NCI-H345 (cell line): ENCODE data around the gene GRAMD1A.

Experiments used
- DNase-seq: peaks from one replicate; lab custom pipeline; 2025; lab: John Stamatoyannopoulos, UW

GRAMD1A gene

GRCh38 chr19:35055715-35056179, 55.6 kb downstream of the GRAMD1A start:
- DNase-seq: peak; percentile 76

GRCh38 chr19:35056513-35057063, 56.5 kb downstream of the GRAMD1A start:
- DNase-seq: no peak

- DNase-seq: no peak
These were observed 58.2 kb downstream of the GRAMD1A start for GRCh38 chr19:35058370-35058769.

GRCh38 chr19:35059006-35059798, 59.1 kb downstream of the GRAMD1A start:
- DNase-seq: no peak

- DNase-seq: no peak
These were observed 59.6 kb downstream of the GRAMD1A start for GRCh38 chr19:35059799-35060091.

- DNase-seq: no peak
These were observed 60.2 kb downstream of the GRAMD1A start for GRCh38 chr19:35060160-35060855.

GRCh38 chr19:35061583-35062373, 61.7 kb downstream of the GRAMD1A start:
- DNase-seq: no peak

- DNase-seq: no peak
These were observed 62.8 kb downstream of the GRAMD1A start for GRCh38 chr19:35062942-35063341.

GRCh38 chr19:35063940-35064818, 64.1 kb downstream of the GRAMD1A start:
- DNase-seq: no peak

GRCh38 chr19:35065574-35065973, 65.5 kb downstream of the GRAMD1A start:
- no peak for DNase-seq

GRCh38 chr19:35066121-35066520, 66.0 kb downstream of the GRAMD1A start:
- no peak for DNase-seq

- peak; percentile 86 for DNase-seq
These were observed 66.8 kb downstream of the GRAMD1A start for GRCh38 chr19:35066691-35067563.

GRCh38 chr19:35068941-35069634, 69.0 kb downstream of the GRAMD1A start:
- no peak for DNase-seq

- DNase-seq: no peak
These were observed 69.6 kb downstream of the GRAMD1A start for GRCh38 chr19:35069696-35070095.

- no peak for DNase-seq
These were observed 70.3 kb downstream of the GRAMD1A start for GRCh38 chr19:35070471-35070870.

GRCh38 chr19:35073516-35073915, 73.4 kb downstream of the GRAMD1A start:
- no peak for DNase-seq

- DNase-seq: no peak
These were observed 73.8 kb downstream of the GRAMD1A start for GRCh38 chr19:35073941-35074340.

GRCh38 chr19:35074426-35075201, 74.5 kb downstream of the GRAMD1A start:
- no peak for DNase-seq
